RWPE1 (cell line): ENCODE data around the gene NFYC.

Experiments
- CTCF ChIA-PET: fragments of 350-600 bp; sonication (Branson Sonifier 250); formaldehyde crosslinking; extraction: SDS; loops from one replicate; lab custom pipeline; 2021; lab: Yijun Ruan, JAX
- POLR2A ChIA-PET: fragments of 400-600 bp; formaldehyde crosslinking; extraction: SDS; loops from one replicate; lab custom pipeline; 2020; ENCODE audit warnings: antibody characterized with exemption; ENCODE audit not compliant: low non-redundant PET; lab: Yijun Ruan, JAX
- DNase-seq: peaks from one replicate; pipeline ENCODE4 v3.0.0; 2012; ENCODE audit warnings: low spot score
- H3K27ac ChIP-seq: fragments of 450-650 bp; 2 replicates; pipeline ENCODE4 v1.5.1; 2017
- CTCF ChIP-seq: fragments of 450-650 bp; conservative IDR thresholded peaks from 2 replicates; pipeline ENCODE4 v1.5.1; 2017; ENCODE audit warnings: low read depth, mild to moderate bottlenecking

Gene NFYC

GRCh38 chr1:40691538-40692428 lies at the start of gene NFYC:
Gene NFYC, plus strand, starts transcription at chr1:40691704. Its CDS starts 47,140 bp downstream, at chr1:40738844.
- DNase-seq = peak; percentile 97
- no peak for TF ChIP-seq CTCF
- ChIA-PET CTCF (interaction anchor here (0.6 kb wide), 1 partner anchor 355 kb away, joined by 3 read pairs; no protein-coding TSS in a partner anchor), POLR2A (interaction anchor here (0.6 to 1.4 kb wide), 9 partner anchors 11 to 257 kb away, joined by 3 to 6 read pairs (median 3); partner anchors contain the start of genes CITED4 and ZFP69B)
- peak within 1 kb of the TSS; percentile 96 for H3K27ac ChIP-seq

GRCh38 chr1:40645118-40645680 lies 46.3 kb upstream of the NFYC start:
- no peak overlapping the region for H3K27ac ChIP-seq
- ChIA-PET CTCF (no interaction called here), POLR2A (interaction anchor here (0.5 kb wide), 1 partner anchor 245 kb away, joined by 3 read pairs; no protein-coding TSS in a partner anchor)
- no peak for DNase-seq
- no peak for TF ChIP-seq CTCF

GRCh38 chr1:40646315-40646714 lies 45.2 kb upstream of the NFYC start:
- ChIA-PET POLR2A (no interaction called here), CTCF (interaction anchor here (0.6 kb wide), 1 partner anchor 122 kb away, joined by 3 read pairs; no protein-coding TSS in a partner anchor)
- DNase-seq = no peak
- no peak overlapping the region for H3K27ac ChIP-seq
- no peak for TF ChIP-seq CTCF

GRCh38 chr1:40648200-40648599 lies 43.3 kb upstream of the NFYC start:
- CTCF ChIA-PET = interaction anchor here (0.7 kb wide), 1 partner anchor 391 kb away, joined by 3 read pairs; no protein-coding TSS in a partner anchor
- POLR2A ChIA-PET = no interaction called here
- DNase-seq = no peak
- no peak overlapping the region for H3K27ac ChIP-seq
- TF ChIP-seq CTCF = no peak

GRCh38 chr1:40648928-40649591 lies 42.4 kb upstream of the NFYC start:
- CTCF ChIA-PET = interaction anchor here (0.5 to 1.1 kb wide), 2 partner anchors 19 to 57 kb away, joined by 3 read pairs; no protein-coding TSS in a partner anchor
- no peak for DNase-seq
- no peak for TF ChIP-seq CTCF
- no peak overlapping the region for H3K27ac ChIP-seq
- POLR2A ChIA-PET = no interaction called here

- ChIA-PET POLR2A (no interaction called here), CTCF (interaction anchor here (0.6 to 1.1 kb wide), 2 partner anchors 10 to 57 kb away, joined by 3 read pairs; no protein-coding TSS in a partner anchor)
- TF ChIP-seq CTCF = no peak
- H3K27ac ChIP-seq = no peak overlapping the region
- DNase-seq = no peak
Observed at GRCh38 chr1:40649592-40649930, 41.9 kb upstream of the NFYC start.
